Stomach (tissue), 9 donors: ENCODE measurements around the gene CFAP107. TPM values are rescaled to one million over a fixed set of nuclear protein-coding genes. Genes with fewer than 3 reads are reported as not detected.

ENCODE experiments used
- DNase-seq, 2 donors: peaks; one replicate each; pipeline versions ENCODE4 v3.0.0 to v3.0.0-alpha.2; 2013 to 2019
- H3K27ac ChIP-seq, 5 donors: fragments of 200-600 bp in 4 of 5; sonication (generic) in 4 of 5; one replicate each; pipeline ENCODE4 v1.5.1; 2013 to 2019; ENCODE audit warnings: mild to moderate bottlenecking in 1 of 5, moderate library complexity in 1 of 5
- H3K27me3 ChIP-seq, 3 donors: fragments of 200-600 bp; sonication (generic); one replicate each; pipeline ENCODE4 v1.5.1; 2017 to 2019; ENCODE audit warnings: mixed run types in 1 of 3
- H3K36me3 ChIP-seq, 4 donors: fragments of 200-600 bp; sonication (generic); 1 replicate in 3 of 4; 2 replicates in 1 of 4; pipeline ENCODE4 v1.5.1; 2016 to 2019
- H3K4me1 ChIP-seq, 4 donors: fragments of 200-600 bp; sonication (generic); one replicate each; pipeline ENCODE4 v1.5.1; 2016 to 2019
- H3K4me3 ChIP-seq, 4 donors: fragments of 200-600 bp; sonication (generic) in 3 of 4; one replicate each; pipeline ENCODE4 v1.5.1; 2016 to 2019; ENCODE audit warnings: mild to moderate bottlenecking in 1 of 4
- H3K9me3 ChIP-seq, 4 donors: fragments of 200-600 bp; sonication (generic); one replicate each; pipeline ENCODE4 v1.5.1; 2016 to 2019
- CTCF ChIP-seq, 7 experiments: fragments of 450-650 bp in 4 of 7; fragments of 200-600 bp in 3 of 7; sonication (generic) in 3 of 7; IDR thresholded peaks; one replicate each; pipeline ENCODE4 v1.5.1; 2016 to 2019; ENCODE audit warnings: antibody characterized with exemption in 7 of 7, control low read depth in 2 of 7, mild to moderate bottlenecking in 1 of 7
- EP300 ChIP-seq: sonication (generic); formaldehyde crosslinking; IDR thresholded peaks from one replicate; pipeline ENCODE4 v1.6.1; 2017; ENCODE audit warnings: antibody characterized with exemption
- POLR2A ChIP-seq, 4 donors: fragments of 450-650 bp; IDR thresholded peaks; one replicate each; pipeline ENCODE4 v1.6.1; 2016; ENCODE audit warnings: antibody characterized with exemption in 4 of 4, control low read depth in 2 of 4, mild to moderate bottlenecking in 1 of 4, moderate library complexity in 1 of 4
- POLR2AphosphoS5 ChIP-seq, 3 donors: sonication (generic); formaldehyde crosslinking; IDR thresholded peaks; one replicate each; pipeline ENCODE4 v1.6.1; 2016; ENCODE audit warnings: antibody characterized with exemption in 3 of 3
- WGBS, 5 donors: extraction: QIAGEN DNeasy Blood & Tissue Kit in 3 of 5; methylation state at CpG; one replicate each; pipeline versions ENCODE4 v1.1.5 to v1.1.7; 2013 to 2018; 5-methylcytosine and 5-hydroxymethylcytosine counted together
- intact Hi-C: fragments of 100-400 bp; cut with DNase I; formaldehyde crosslinking; loops from one replicate; pipeline ENCODE4 v1.15.1; 2023; ENCODE audit warnings: low total_unique reads
- polyA plus RNA-seq, 3 donors: library from polyadenylated mRNA; stranded (reverse); fragments of 200-250 nt; gene quantifications; one replicate each; pipeline ENCODE4 v1.2.3, GENCODE V29; 2013
- total RNA-seq, 5 donors: library from RNA; depleted of rRNA; stranded (reverse); fragments of >200 nt; gene quantifications; one replicate each; pipeline versions ENCODE4 v1.1.0 to v1.2.3, GENCODE V29; 2014 to 2016
- donor health status: healthy with polysubstance abuse.
- donor health status: Bipolar disorder and iron deficiency.
- donor health status: healthy.

The CFAP107 gene
- total and polyA plus RNA-seq, 8 donors = not detected

- Histone ChIP-seq H3K4me3 (no peak within 1 kb of the TSS), H3K27ac (no peak within 1 kb of the TSS), H3K27me3 (peaks cover 0 to 15% (median 0%) of the 10 kb centered on the region in 3 donors), H3K4me1 (no peaks in the 10 kb centered on the region), H3K9me3 (no peaks in the 10 kb centered on the region), H3K36me3 (no peaks in the 10 kb centered on the region)
- WGBS, 5 donors = 75 to 83% (median 81%) methylated on average over 8 of the region's 8 CpGs
- DNase-seq = no peak
- TF ChIP-seq CTCF (IDR thresholded peaks at IDR 0.05) (no peak), POLR2A (IDR thresholded peaks at IDR 0.05) (no peak), EP300 (no peak), POLR2AphosphoS5 (IDR thresholded peaks at IDR 0.05) (no peak)
- intact Hi-C loops = no loop called here
Measured at GRCh38 chr1:12715896-12716437, 30.0 kb upstream of the CFAP107 start, which contains the start of gene AADACL3. TSS of gene AADACL3 (plus strand) at chr1:12716110. CDS start at chr1:12716177, 67 bp downstream.

GRCh38 chr1:12717301-12717838, 28.6 kb upstream of the CFAP107 start:
- 72 to 87% (median 81%) methylated on average over 7 of the region's 7 CpGs for WGBS, 5 donors
- Histone ChIP-seq H3K36me3 (no peaks in the 10 kb centered on the region), H3K9me3 (no peaks in the 10 kb centered on the region), H3K27me3 (peaks cover 0 to 24% (median 0%) of the 10 kb centered on the region in 3 donors), H3K4me1 (no peaks in the 10 kb centered on the region), H3K27ac (no peak overlapping the region), H3K4me3 (no peak overlapping the region)
- intact Hi-C loops = no loop called here
- TF ChIP-seq EP300 (no peak), CTCF (IDR thresholded peaks at IDR 0.05) (no peak), POLR2A (IDR thresholded peaks at IDR 0.05) (no peak), POLR2AphosphoS5 (IDR thresholded peaks at IDR 0.05) (no peak)
- no peak for DNase-seq

GRCh38 chr1:12722626-12723025, 23.4 kb upstream of the CFAP107 start:
- 64 to 100% (median 82%) methylated on average over 1 of the region's 1 CpG for WGBS, 5 donors
- Histone ChIP-seq H3K4me3 (no peak overlapping the region), H3K27me3 (peaks cover 0 to 26% (median 0%) of the 10 kb centered on the region in 3 donors), H3K4me1 (no peaks in the 10 kb centered on the region), H3K36me3 (no peaks in the 10 kb centered on the region), H3K27ac (no peak overlapping the region), H3K9me3 (no peaks in the 10 kb centered on the region)
- TF ChIP-seq POLR2A (IDR thresholded peaks at IDR 0.05) (no peak), POLR2AphosphoS5 (IDR thresholded peaks at IDR 0.05) (no peak), CTCF (IDR thresholded peaks at IDR 0.05) (no peak), EP300 (no peak)
- intact Hi-C loops = no loop called here
- DNase-seq = no peak

GRCh38 chr1:12728391-12728790, 17.6 kb upstream of the CFAP107 start:
- H3K9me3 ChIP-seq = peaks cover 0 to 39% (median 34%) of the 10 kb centered on the region in 4 donors
- intact Hi-C loops = no loop called here
- DNase-seq = no peak
- H3K27ac ChIP-seq = no peak overlapping the region
- H3K36me3 ChIP-seq = no peaks in the 10 kb centered on the region
- TF ChIP-seq POLR2A (IDR thresholded peaks at IDR 0.05) (no peak), POLR2AphosphoS5 (IDR thresholded peaks at IDR 0.05) (no peak), CTCF (IDR thresholded peaks at IDR 0.05) (no peak), EP300 (no peak)
- H3K4me3 ChIP-seq = no peak overlapping the region
- 83 to 87% (median 85%) methylated on average over 2 of the region's 2 CpGs for WGBS, 5 donors
- H3K4me1 ChIP-seq = no peaks in the 10 kb centered on the region
- H3K27me3 ChIP-seq = peaks cover 0 to 12% (median 0%) of the 10 kb centered on the region in 3 donors
